Stimulated activated CD4-positive, alpha-beta T cell treated with anti-CD3 and anti-CD28 coated beads, Interleukin-2, amount 100 ng/mL, for 24 hours (primary cell): Measurements from ENCODE around the gene PBRM1.
A peak's percentile ranks its signal among the peaks of the same experiment; 100 is the strongest.

Experiments used
- DNase-seq, 2 donors: peaks; one replicate each; pipeline ENCODE4 v3.0.0-alpha.2; 2020

PBRM1 gene

GRCh38 chr3:52561028-52561747, 124.5 kb downstream of the PBRM1 start:
- DNase-seq, result no peak

GRCh38 chr3:52558436-52558835, 127.3 kb downstream of the PBRM1 start:
- DNase-seq, result no peak

- no peak for DNase-seq
These were observed 128.4 kb downstream of the PBRM1 start for GRCh38 chr3:52557011-52557960.

GRCh38 chr3:52555056-52555455, 130.7 kb downstream of the PBRM1 start:
- no peak for DNase-seq

- no peak for DNase-seq
These were observed 131.5 kb downstream of the PBRM1 start for GRCh38 chr3:52554026-52554755.

GRCh38 chr3:52552089-52552488, 133.6 kb downstream of the PBRM1 start:
- no peak for DNase-seq

- DNase-seq, result no peak
These were observed 134.6 kb downstream of the PBRM1 start for GRCh38 chr3:52551118-52551517.

- no peak for DNase-seq
These were observed 138.6 kb downstream of the PBRM1 start for GRCh38 chr3:52547143-52547542.

GRCh38 chr3:52546111-52546901, 139.4 kb downstream of the PBRM1 start:
- no peak for DNase-seq

- no peak for DNase-seq
These were observed 140.8 kb downstream of the PBRM1 start for GRCh38 chr3:52544937-52545336.

GRCh38 chr3:52541050-52541449, 144.7 kb downstream of the PBRM1 start:
- DNase-seq, result no peak

- DNase-seq, result no peak
These were observed 146.6 kb downstream of the PBRM1 start for GRCh38 chr3:52539010-52539653.

GRCh38 chr3:52537726-52538421, 147.8 kb downstream of the PBRM1 start:
- DNase-seq, result no peak

- no peak for DNase-seq
These were observed 148.5 kb downstream of the PBRM1 start for GRCh38 chr3:52537165-52537620.

GRCh38 chr3:52536369-52537164, 149.1 kb downstream of the PBRM1 start, which contains the start of gene UQCC5:
TSS of gene UQCC5 (plus strand) at chr3:52536605. CDS start at chr3:52536756, 151 bp downstream.
- peak; percentile 97 for DNase-seq

- DNase-seq, result no peak
These were observed 149.7 kb downstream of the PBRM1 start for GRCh38 chr3:52536112-52536368.

GRCh38 chr3:52535411-52536111, 150.2 kb downstream of the PBRM1 start:
- DNase-seq, result no peak

- no peak for DNase-seq
These were observed 151.2 kb downstream of the PBRM1 start for GRCh38 chr3:52534281-52535183.
